ENCODE data around the gene THOC6. TPM values are rescaled to one million over a fixed set of nuclear protein-coding genes. Genes with fewer than 3 reads are reported as not detected.

The THOC6 gene
- total RNA-seq, 2 donors from 2014 or later = 11.7 to 21.8 TPM

DNA sequence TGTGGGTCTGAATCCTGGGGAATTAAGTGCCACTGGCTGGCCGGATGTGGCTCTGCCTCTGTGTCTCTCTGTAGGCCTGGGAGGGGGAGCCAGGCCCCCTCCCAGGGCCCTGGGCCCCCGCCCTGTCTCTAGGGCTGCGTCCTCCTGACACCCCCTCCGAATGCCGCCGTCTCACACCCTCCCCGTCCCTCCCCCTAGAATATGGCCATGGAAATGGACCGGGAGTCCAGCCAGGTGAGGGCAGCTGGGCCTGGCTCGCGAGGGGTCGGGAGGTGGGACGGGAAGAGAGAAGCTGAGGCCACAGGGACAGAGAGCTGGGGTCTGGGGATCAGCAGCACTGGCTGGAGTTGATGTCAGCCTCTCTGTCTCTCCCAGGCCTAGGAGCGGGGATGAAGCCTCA lies 27.5 kb upstream of the THOC6 start:
- no peak for ATAC-seq
- intact Hi-C loops (cut with DNase I) = no loop called here
- Histone ChIP-seq H3K4me1 (no peaks in the 10 kb centered on the region), H3K36me3 (replicated peaks in 1 of 2; ENCODE audit: insufficient read depth in 1 of 2, low read depth in 2 of 2) (no peaks in the 10 kb centered on the region), H3K4me3 (no peak overlapping the region), H3K9me3 (no peaks in the 10 kb centered on the region), H3K27me3 (no peaks in the 10 kb centered on the region), H3K27ac (no peak overlapping the region)
- DNase-seq = no peak
- WGBS, 2 donors = 82 to 93% methylated on average over 3 to 13 of the region's 13 CpGs
- TF ChIP-seq, protein P1, sequence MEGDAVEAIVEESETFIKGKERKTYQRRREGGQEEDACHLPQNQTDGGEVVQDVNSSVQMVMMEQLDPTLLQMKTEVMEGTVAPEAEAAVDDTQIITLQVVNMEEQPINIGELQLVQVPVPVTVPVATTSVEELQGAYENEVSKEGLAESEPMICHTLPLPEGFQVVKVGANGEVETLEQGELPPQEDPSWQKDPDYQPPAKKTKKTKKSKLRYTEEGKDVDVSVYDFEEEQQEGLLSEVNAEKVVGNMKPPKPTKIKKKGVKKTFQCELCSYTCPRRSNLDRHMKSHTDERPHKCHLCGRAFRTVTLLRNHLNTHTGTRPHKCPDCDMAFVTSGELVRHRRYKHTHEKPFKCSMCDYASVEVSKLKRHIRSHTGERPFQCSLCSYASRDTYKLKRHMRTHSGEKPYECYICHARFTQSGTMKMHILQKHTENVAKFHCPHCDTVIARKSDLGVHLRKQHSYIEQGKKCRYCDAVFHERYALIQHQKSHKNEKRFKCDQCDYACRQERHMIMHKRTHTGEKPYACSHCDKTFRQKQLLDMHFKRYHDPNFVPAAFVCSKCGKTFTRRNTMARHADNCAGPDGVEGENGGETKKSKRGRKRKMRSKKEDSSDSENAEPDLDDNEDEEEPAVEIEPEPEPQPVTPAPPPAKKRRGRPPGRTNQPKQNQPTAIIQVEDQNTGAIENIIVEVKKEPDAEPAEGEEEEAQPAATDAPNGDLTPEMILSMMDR (IDR thresholded peaks at IDR 0.05) = no peak
- TF ChIP-seq POLR2A (IDR thresholded peaks at IDR 0.05) = no peak

DNA sequence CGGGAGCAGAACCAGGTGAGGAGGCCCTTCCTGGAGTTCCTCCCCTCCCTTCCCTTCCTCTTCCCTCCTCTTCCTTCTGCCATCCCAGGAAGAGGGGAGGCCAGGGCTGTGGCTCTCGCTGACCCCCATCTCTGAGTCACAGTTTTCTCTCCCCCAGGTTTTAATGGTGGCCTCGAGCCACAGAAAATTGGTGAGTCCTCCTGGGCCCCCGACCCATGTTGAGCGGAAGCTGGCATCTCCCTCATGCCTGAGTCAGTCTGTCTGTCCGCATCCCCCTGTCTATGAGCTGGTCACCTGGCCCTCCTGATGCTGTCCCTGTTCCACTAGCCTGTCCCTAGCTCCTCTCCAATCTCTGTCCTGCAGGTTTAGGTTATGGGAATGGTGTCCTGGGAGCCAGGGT lies 23.9 kb upstream of the THOC6 start:
- H3K4me1 ChIP-seq = peaks cover 9% of the 10 kb centered on the region
- intact Hi-C loops (cut with DNase I) = no loop called here

DNA sequence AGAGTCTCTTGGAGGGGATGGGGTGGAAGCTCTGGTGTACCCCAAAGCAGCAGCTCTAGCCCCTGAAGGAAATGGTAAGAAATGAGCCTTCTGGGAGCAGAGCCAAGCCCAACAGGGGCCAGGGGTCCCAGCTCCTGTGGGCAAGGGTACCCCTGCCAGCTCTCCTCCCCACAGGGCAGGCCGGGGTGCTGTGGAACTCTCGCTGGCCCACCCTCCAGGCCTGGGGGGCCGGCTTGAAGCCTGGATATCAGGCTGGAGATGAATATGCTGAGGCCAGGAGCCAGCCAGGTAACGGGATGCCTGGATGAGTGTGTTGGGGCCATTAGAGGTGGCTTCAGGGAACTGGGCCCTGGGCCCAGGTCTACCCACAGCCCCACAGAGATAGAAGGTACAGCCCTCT lies 23.3 kb upstream of the THOC6 start:
- no peak for TF ChIP-seq POLR2A (IDR thresholded peaks at IDR 0.05)
- TF ChIP-seq, protein P1 (IDR thresholded peaks at IDR 0.05) = no peak
- H3K36me3 ChIP-seq (replicated peaks in 1 of 2; ENCODE audit: insufficient read depth in 1 of 2, low read depth in 2 of 2) = no peaks in the 10 kb centered on the region
- H3K9me3 ChIP-seq = no peaks in the 10 kb centered on the region
- ATAC-seq = no peak
- H3K4me3 ChIP-seq = no peak overlapping the region
- H3K27me3 ChIP-seq = no peaks in the 10 kb centered on the region
- peaks cover 9% of the 10 kb centered on the region for H3K4me1 ChIP-seq
- H3K27ac ChIP-seq = no peak overlapping the region
- no peak for DNase-seq
- WGBS, 2 donors = 89% methylated on average over 2 to 4 of the region's 4 CpGs
- intact Hi-C loops (cut with DNase I) = no loop called here

More for the DNA sequence above, 23.9 kb upstream of the THOC6 start:
- Histone ChIP-seq H3K27ac (no peak overlapping the region), H3K27me3 (no peaks in the 10 kb centered on the region), H3K36me3 (replicated peaks in 1 of 2; ENCODE audit: insufficient read depth in 1 of 2, low read depth in 2 of 2) (no peaks in the 10 kb centered on the region), H3K4me3 (no peak overlapping the region), H3K9me3 (no peaks in the 10 kb centered on the region)
- DNase-seq (no peak), ATAC-seq (no peak)
- 84 to 90% methylated on average over 6 of the region's 6 CpGs for WGBS, 2 donors
- no peak for TF ChIP-seq POLR2A (IDR thresholded peaks at IDR 0.05)
- TF ChIP-seq, protein P1 (IDR thresholded peaks at IDR 0.05) = no peak

DNA sequence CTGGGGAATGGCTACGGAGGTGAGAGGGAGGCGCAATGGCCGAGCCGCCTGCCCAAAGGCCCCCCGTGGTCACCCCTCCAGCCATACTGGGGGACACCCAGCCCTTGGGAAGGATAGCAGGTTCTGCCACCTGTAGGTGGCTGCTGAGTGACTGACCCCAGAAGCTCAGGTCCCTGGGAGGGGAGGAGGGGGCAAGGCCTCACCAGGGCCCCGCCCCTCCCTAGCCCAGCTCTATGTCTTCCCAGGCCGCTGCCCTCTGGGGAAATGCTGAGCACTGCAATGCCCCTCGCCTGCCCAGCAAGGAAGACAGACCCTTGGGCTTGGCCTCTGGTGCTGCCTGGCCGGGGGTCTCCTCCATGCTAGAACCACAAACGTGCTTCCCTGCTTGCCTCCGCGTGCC lies 22.5 kb upstream of the THOC6 start:
- Histone ChIP-seq H3K9me3 (no peaks in the 10 kb centered on the region), H3K27ac (no peak overlapping the region), H3K27me3 (no peaks in the 10 kb centered on the region), H3K4me3 (no peak overlapping the region), H3K4me1 (peaks cover 17% of the 10 kb centered on the region), H3K36me3 (replicated peaks in 1 of 2; ENCODE audit: insufficient read depth in 1 of 2, low read depth in 2 of 2) (no peaks in the 10 kb centered on the region)
- WGBS, 2 donors = 71 to 74% methylated on average over 6 to 10 of the region's 12 CpGs
- ATAC-seq = no peak
- intact Hi-C loops (cut with DNase I) = no loop called here
- TF ChIP-seq, protein P1 (IDR thresholded peaks at IDR 0.05) = no peak
- DNase-seq = no peak

DNA sequence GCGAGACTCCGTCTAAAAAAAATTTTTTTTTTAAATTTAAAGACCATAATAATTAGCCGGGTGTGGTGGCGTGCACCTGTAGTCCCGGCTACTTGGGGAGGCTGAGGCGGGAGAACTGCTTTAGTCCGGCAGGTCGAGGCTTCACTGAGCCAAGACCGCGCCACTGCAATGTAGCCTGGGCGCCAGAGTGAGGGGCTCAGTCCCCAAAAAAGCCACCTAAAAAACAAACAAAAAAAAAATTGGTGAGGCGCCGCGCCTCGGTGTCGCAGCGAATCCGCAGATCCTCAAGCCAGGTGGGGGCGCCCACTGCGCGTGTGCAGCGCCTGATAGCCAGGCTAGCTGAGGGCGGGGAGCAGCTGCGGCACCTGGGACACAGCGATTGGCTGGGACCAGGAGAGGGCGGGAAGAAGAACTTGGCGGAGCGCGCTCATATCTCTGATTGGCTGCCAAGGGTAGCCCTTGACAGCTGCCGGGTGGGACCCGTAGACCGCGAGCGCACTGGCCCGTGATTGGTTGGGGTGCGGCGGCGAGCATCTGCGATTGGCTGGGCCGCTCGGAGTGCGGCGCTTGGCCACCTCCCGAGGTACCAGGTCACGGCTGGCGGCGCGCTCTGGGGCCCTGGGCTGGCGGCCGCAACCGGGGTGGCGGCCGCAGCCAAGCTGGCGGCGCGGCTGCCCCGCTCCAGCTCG lies 20.1 kb upstream of the THOC6 start:
- DNase-seq (peak; percentile 98 to 99 (median 99)), ATAC-seq (peak; percentile 86)
- Histone ChIP-seq H3K9me3 (no peaks in the 10 kb centered on the region), H3K27ac (peak overlapping the region in 3 of 4 donors; percentile 91 to 96 (median 94)), H3K36me3 (replicated peaks in 1 of 2; ENCODE audit: insufficient read depth in 1 of 2, low read depth in 2 of 2) (no peaks in the 10 kb centered on the region), H3K27me3 (no peaks in the 10 kb centered on the region), H3K4me1 (peaks cover 41% of the 10 kb centered on the region), H3K4me3 (no peak overlapping the region)
- TF ChIP-seq POLR2A (IDR thresholded peaks at IDR 0.05) = peak; percentile 82 to 90 (median 84)
- TF ChIP-seq, protein P1 (IDR thresholded peaks at IDR 0.05) = peak; percentile 30 to 85 (median 66)
- intact Hi-C loops (cut with DNase I) = no loop called here
- WGBS, 2 donors = 9 to 17% methylated on average over 22 to 47 of the region's 58 CpGs

All from body of pancreas (tissue), 4 donors.